A549 (cell line): ENCODE results near the gene HAAO. TPM values are rescaled to one million over a fixed set of nuclear protein-coding genes. Genes with fewer than 3 reads are reported as not detected.

Source experiments
- ATAC-seq, 2 experiments: fragments of 200-7000 bp in 1 of 2; fragments of >200 bp in 1 of 2; cut with Nextera tagmentation in 1 of 2; cut with Tn5 transposase in 1 of 2; 3 replicates each; pipeline versions ENCODE4 v1.8.0 to v1.9.1; 2018 to 2020; ENCODE audit warnings: mild to moderate bottlenecking in 1 of 2, moderate library complexity in 1 of 2
- CTCF ChIA-PET: fragments of 300-600 bp; sonication (Branson Sonifier 250); formaldehyde crosslinking; extraction: SDS; loops from one replicate; lab custom pipeline; 2021; ENCODE audit warnings: antibody characterized with exemption, inconsistent platforms; lab: Yijun Ruan, JAX
- POLR2A ChIA-PET: fragments of 350-600 bp; formaldehyde crosslinking; extraction: SDS; loops from one replicate; lab custom pipeline; 2021; ENCODE audit warnings: antibody characterized with exemption, inconsistent platforms; lab: Yijun Ruan, JAX
- DNase-seq, 2 experiments: peaks; one replicate each; pipeline versions ENCODE4 v3.0.0 to v3.0.0-alpha.2; 2011 to 2016; ENCODE audit warnings: low read depth in 1 of 2, low spot score in 1 of 2
- FAIRE-seq: peaks from 2 replicates; lab custom pipeline; 2011; peaks lifted over from hg19 to GRCh38; lab: Jason Lieb, UNC
- H3K27ac ChIP-seq, 2 experiments: fragments of >200 bp; sonication (Bioruptor Twin); formaldehyde crosslinking; 3 replicates each; pipeline ENCODE4 v1.5.1; 2016 to 2017
- H3K4me1 ChIP-seq: fragments of >200 bp; sonication (Bioruptor Twin); formaldehyde crosslinking; 3 replicates; pipeline ENCODE4 v1.6.1; 2016
- H3K4me2 ChIP-seq: fragments of >200 bp; sonication (Bioruptor Twin); formaldehyde crosslinking; 3 replicates; pipeline ENCODE4 v1.6.1; 2016
- H3K4me3 ChIP-seq: fragments of >200 bp; sonication (Bioruptor Twin); formaldehyde crosslinking; 3 replicates; pipeline ENCODE4 v1.5.1; 2016
- H3K9me3 ChIP-seq: fragments of >200 bp; sonication (Bioruptor Twin); formaldehyde crosslinking; 3 replicates; pipeline ENCODE4 v1.6.1; 2016
- CBX2 ChIP-seq: fragments of 200-600 bp; sonication (generic); IDR thresholded peaks from 2 replicates; pipeline ENCODE4 v1.6.1; 2016; ENCODE audit warnings: low read depth, mild to moderate bottlenecking, borderline replicate concordance
- CHD2 ChIP-seq: fragments of 150-350 bp; IDR thresholded peaks from 2 replicates; pipeline ENCODE4 v1.6.1; 2014; ENCODE audit warnings: low read length; ENCODE audit not compliant: partially characterized antibody
- CHD4 ChIP-seq: fragments of 200-600 bp; sonication (generic); IDR thresholded peaks from 2 replicates; pipeline ENCODE4 v1.6.1; 2016; ENCODE audit warnings: antibody characterized with exemption, mild to moderate bottlenecking, borderline replicate concordance
- GATA3 ChIP-seq: IDR thresholded peaks from 2 replicates; pipeline ENCODE4 v1.6.1; 2012; ENCODE audit warnings: borderline replicate concordance
- HDAC2 ChIP-seq: fragments of 200-600 bp; sonication (generic); IDR thresholded peaks from 2 replicates; pipeline ENCODE4 v1.6.1; 2016
- JUNB ChIP-seq: fragments of >200 bp; sonication (Bioruptor Twin); formaldehyde crosslinking; IDR thresholded peaks from 2 replicates; pipeline ENCODE4 v1.6.1; 2016
- KDM1A ChIP-seq: fragments of 200-600 bp; sonication (generic); IDR thresholded peaks from 2 replicates; pipeline ENCODE4 v1.6.1; 2016; ENCODE audit warnings: low read depth, mild to moderate bottlenecking
- MAFK ChIP-seq: fragments of 450-650 bp; IDR thresholded peaks from 2 replicates; pipeline ENCODE4 v1.6.1; 2014; ENCODE audit not compliant: partially characterized antibody
- MAZ ChIP-seq: fragments of 150-350 bp; IDR thresholded peaks from 2 replicates; pipeline ENCODE4 v1.6.1; 2014; ENCODE audit warnings: antibody characterized with exemption, low read depth, low read length, borderline replicate concordance
- POLR2A ChIP-seq: IDR thresholded peaks from 2 replicates; pipeline ENCODE4 v1.6.1; 2012; ENCODE audit warnings: mild to moderate bottlenecking, low read length
- POLR2AphosphoS2 ChIP-seq: conservative IDR thresholded peaks from 2 replicates; pipeline ENCODE4 v1.6.1; 2012; ENCODE audit warnings: low read length, improper control_type of control experiment, inconsistent platforms
- RAD21 ChIP-seq, 2 experiments: fragments of >200 bp in 1 of 2; sonication (Bioruptor Twin) in 1 of 2; formaldehyde crosslinking in 1 of 2; IDR thresholded peaks in 1 of 2; conservative IDR thresholded peaks in 1 of 2; 2 replicates in 1 of 2; 3 replicates in 1 of 2; pipeline ENCODE4 v1.6.1; 2012 to 2018; ENCODE audit warnings: inconsistent platforms in 1 of 2
- RCOR1 ChIP-seq: fragments of 150-350 bp; IDR thresholded peaks from 2 replicates; pipeline ENCODE4 v1.6.1; 2014; ENCODE audit warnings: antibody characterized with exemption, low read length, low read depth
- RNF2 ChIP-seq: fragments of 200-600 bp; sonication (generic); IDR thresholded peaks from 2 replicates; pipeline ENCODE4 v1.6.1; 2016; ENCODE audit warnings: low read depth, mild to moderate bottlenecking, antibody characterized with exemption, moderate library complexity, borderline replicate concordance
- SMC3 ChIP-seq: fragments of >200 bp; sonication (Bioruptor Twin); formaldehyde crosslinking; IDR thresholded peaks from 3 replicates; pipeline ENCODE4 v1.6.1; 2018; ENCODE audit warnings: inconsistent platforms
- SREBF2 ChIP-seq: fragments of 450-650 bp; IDR thresholded peaks from 2 replicates; pipeline ENCODE4 v1.6.1; 2014; ENCODE audit warnings: mild to moderate bottlenecking, moderate library complexity
- ZC3H11A ChIP-seq: fragments of 450-650 bp; IDR thresholded peaks from 2 replicates; pipeline ENCODE4 v1.6.1; 2014; ENCODE audit warnings: antibody characterized with exemption, mild to moderate bottlenecking
- ZSCAN20 ChIP-seq: fragments of 250-450 bp; sonication (Bioruptor Pico); IDR thresholded peaks from 2 replicates; pipeline ENCODE4 v1.8.0; 2022; ENCODE audit warnings: mild to moderate bottlenecking, moderate library complexity
- WGBS: methylation state at CpG from one replicate; pipeline ENCODE4 v1.1.6; 2017; ENCODE audit errors: missing lambda C conversion rate; 5-methylcytosine and 5-hydroxymethylcytosine counted together
- polyA plus RNA-seq, 4 experiments: library from polyadenylated mRNA; depleted of rRNA in 3 of 4; stranded (reverse); fragments of >200 nt; fragmentation: RNase III in 1 of 4; extraction: RNeasy Plus Mini Kit Qiagen cat#74134 plus additional on column Dnase treatment in 1 of 4; gene quantifications; 2 replicates in 3 of 4; 3 replicates in 1 of 4; pipeline ENCODE4 v1.2.3, GENCODE V29; 2011 to 2017
- TF ChIP-seq, protein P1 (sequence below): fragments of 200-600 bp; sonication (generic); IDR thresholded peaks from 2 replicates; pipeline ENCODE4 v1.6.1; 2016; ENCODE audit warnings: antibody characterized with exemption, mild to moderate bottlenecking, moderate library complexity
- TF ChIP-seq, protein P2 (sequence below): fragments of >200 bp; sonication (Bioruptor Twin); formaldehyde crosslinking; IDR thresholded peaks from 3 replicates; pipeline ENCODE4 v1.5.1; 2016
- TF ChIP-seq, protein P3 (sequence below): IDR thresholded peaks from 2 replicates; pipeline ENCODE4 v1.6.1; 2012
- TF ChIP-seq, protein P4 (sequence below): fragments of 250-450 bp; sonication (Bioruptor Pico); IDR thresholded peaks from 2 replicates; pipeline ENCODE4 v1.5.0; 2021; ENCODE audit warnings: mild to moderate bottlenecking, moderate library complexity, borderline replicate concordance
- TF ChIP-seq, protein P5 (sequence below): IDR thresholded peaks from 2 replicates; pipeline ENCODE4 v1.6.1; 2012
- TF ChIP-seq, protein P6 (sequence below): fragments of 250-450 bp; sonication (Bioruptor Pico); IDR thresholded peaks from 2 replicates; pipeline ENCODE4 v1.5.0; 2020; ENCODE audit warnings: low read depth, mild to moderate bottlenecking, moderate library complexity

The HAAO gene
- polyA plus RNA-seq, 2 of the 4 experiments (the other 2 are of a cell fraction) = not detected

DNA sequence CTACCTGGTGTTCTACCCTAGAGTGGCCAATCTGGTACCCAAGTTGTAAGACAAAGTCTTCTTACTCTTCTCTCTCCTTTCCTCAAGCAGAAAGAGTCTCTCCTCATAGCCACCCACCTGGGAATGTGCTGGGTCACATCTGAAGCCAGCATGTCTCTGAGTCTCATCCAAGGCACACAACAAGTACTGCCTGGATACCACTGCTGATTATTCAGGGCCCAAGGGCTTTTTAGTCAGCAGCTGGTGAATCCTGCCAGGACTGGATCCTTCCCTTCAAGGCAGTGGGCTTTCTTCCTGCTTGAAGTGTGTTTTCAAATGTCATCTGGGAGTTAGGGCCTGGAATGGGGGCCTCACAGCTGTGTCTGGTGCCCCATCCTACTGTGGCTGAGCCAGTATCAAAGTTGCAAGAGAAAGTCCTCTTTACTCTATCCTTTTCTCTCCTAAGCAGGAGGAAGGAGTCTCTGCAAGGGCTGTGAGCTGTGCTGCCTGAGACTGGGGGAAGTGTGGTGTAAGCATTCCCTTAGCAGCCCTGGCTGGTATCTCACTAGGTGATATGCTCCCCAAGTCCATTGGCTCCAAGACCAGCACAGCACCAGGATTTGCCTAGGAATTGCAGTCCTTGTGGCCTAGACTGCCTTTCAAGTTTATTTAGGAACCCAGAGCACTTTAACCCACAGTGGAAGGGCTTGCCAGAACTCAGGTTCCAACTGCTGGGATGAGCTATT is 55.6 kb downstream of the HAAO start:
- DNase-seq = no peak
- Histone ChIP-seq H3K4me2 (no peak overlapping the region), H3K9me3 (no peaks in the 10 kb centered on the region), H3K27ac (no peak overlapping the region), H3K4me3 (no peak overlapping the region), H3K4me1 (no peaks in the 10 kb centered on the region)
- ATAC-seq = no peak; a peak in 1 of 6 replicates
- ChIA-PET CTCF (interaction anchor here (0.8 kb wide), 1 partner anchor 12 kb away, joined by 3 read pairs; no protein-coding TSS in a partner anchor), POLR2A (no interaction called here)
- TF ChIP-seq POLR2AphosphoS2 = no peak
- TF ChIP-seq, protein P1, sequence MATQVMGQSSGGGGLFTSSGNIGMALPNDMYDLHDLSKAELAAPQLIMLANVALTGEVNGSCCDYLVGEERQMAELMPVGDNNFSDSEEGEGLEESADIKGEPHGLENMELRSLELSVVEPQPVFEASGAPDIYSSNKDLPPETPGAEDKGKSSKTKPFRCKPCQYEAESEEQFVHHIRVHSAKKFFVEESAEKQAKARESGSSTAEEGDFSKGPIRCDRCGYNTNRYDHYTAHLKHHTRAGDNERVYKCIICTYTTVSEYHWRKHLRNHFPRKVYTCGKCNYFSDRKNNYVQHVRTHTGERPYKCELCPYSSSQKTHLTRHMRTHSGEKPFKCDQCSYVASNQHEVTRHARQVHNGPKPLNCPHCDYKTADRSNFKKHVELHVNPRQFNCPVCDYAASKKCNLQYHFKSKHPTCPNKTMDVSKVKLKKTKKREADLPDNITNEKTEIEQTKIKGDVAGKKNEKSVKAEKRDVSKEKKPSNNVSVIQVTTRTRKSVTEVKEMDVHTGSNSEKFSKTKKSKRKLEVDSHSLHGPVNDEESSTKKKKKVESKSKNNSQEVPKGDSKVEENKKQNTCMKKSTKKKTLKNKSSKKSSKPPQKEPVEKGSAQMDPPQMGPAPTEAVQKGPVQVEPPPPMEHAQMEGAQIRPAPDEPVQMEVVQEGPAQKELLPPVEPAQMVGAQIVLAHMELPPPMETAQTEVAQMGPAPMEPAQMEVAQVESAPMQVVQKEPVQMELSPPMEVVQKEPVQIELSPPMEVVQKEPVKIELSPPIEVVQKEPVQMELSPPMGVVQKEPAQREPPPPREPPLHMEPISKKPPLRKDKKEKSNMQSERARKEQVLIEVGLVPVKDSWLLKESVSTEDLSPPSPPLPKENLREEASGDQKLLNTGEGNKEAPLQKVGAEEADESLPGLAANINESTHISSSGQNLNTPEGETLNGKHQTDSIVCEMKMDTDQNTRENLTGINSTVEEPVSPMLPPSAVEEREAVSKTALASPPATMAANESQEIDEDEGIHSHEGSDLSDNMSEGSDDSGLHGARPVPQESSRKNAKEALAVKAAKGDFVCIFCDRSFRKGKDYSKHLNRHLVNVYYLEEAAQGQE = no peak
- TF ChIP-seq, protein P2, sequence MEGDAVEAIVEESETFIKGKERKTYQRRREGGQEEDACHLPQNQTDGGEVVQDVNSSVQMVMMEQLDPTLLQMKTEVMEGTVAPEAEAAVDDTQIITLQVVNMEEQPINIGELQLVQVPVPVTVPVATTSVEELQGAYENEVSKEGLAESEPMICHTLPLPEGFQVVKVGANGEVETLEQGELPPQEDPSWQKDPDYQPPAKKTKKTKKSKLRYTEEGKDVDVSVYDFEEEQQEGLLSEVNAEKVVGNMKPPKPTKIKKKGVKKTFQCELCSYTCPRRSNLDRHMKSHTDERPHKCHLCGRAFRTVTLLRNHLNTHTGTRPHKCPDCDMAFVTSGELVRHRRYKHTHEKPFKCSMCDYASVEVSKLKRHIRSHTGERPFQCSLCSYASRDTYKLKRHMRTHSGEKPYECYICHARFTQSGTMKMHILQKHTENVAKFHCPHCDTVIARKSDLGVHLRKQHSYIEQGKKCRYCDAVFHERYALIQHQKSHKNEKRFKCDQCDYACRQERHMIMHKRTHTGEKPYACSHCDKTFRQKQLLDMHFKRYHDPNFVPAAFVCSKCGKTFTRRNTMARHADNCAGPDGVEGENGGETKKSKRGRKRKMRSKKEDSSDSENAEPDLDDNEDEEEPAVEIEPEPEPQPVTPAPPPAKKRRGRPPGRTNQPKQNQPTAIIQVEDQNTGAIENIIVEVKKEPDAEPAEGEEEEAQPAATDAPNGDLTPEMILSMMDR = no peak
- TF ChIP-seq RNF2 = no peak
- TF ChIP-seq ZC3H11A = no peak
- no peak for TF ChIP-seq SREBF2
- TF ChIP-seq KDM1A = no peak
- TF ChIP-seq JUNB = no peak
- no peak for TF ChIP-seq CBX2
- no peak for TF ChIP-seq CHD2
- TF ChIP-seq CHD4 = no peak
- TF ChIP-seq, protein P3, sequence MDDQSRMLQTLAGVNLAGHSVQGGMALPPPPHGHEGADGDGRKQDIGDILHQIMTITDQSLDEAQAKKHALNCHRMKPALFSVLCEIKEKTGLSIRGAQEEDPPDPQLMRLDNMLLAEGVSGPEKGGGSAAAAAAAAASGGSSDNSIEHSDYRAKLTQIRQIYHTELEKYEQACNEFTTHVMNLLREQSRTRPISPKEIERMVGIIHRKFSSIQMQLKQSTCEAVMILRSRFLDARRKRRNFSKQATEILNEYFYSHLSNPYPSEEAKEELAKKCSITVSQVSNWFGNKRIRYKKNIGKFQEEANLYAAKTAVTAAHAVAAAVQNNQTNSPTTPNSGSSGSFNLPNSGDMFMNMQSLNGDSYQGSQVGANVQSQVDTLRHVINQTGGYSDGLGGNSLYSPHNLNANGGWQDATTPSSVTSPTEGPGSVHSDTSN = no peak
- TF ChIP-seq, protein P4, sequence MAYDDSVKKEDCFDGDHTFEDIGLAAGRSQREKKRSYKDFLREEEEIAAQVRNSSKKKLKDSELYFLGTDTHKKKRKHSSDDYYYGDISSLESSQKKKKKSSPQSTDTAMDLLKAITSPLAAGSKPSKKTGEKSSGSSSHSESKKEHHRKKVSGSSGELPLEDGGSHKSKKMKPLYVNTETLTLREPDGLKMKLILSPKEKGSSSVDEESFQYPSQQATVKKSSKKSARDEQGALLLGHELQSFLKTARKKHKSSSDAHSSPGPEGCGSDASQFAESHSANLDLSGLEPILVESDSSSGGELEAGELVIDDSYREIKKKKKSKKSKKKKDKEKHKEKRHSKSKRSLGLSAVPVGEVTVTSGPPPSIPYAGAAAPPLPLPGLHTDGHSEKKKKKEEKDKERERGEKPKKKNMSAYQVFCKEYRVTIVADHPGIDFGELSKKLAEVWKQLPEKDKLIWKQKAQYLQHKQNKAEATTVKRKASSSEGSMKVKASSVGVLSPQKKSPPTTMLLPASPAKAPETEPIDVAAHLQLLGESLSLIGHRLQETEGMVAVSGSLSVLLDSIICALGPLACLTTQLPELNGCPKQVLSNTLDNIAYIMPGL = no peak
- TF ChIP-seq, protein P5, sequence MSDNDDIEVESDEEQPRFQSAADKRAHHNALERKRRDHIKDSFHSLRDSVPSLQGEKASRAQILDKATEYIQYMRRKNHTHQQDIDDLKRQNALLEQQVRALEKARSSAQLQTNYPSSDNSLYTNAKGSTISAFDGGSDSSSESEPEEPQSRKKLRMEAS = no peak
- TF ChIP-seq GATA3 = no peak
- TF ChIP-seq POLR2A = no peak
- TF ChIP-seq ZSCAN20 = no peak
- FAIRE-seq = no peak

DNA sequence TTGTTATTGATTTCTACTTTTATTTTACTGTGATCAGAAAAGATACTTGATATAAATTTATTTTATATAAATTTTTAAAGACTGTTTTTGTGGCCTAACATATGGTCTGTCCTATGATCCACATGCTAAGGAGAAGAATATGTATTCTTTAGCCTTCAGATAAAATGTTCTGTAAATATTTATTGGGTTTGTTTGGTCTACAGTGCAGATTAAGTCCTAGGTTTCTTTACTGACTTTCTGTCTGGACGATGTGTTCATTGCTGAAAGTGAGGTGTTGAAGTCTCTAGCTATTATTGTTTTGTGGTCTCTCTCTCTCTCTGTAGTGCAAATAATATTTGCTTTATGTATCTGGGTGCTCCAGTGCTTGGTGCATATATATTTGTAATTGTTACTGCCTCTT is 58.5 kb downstream of the HAAO start:
- FAIRE-seq (no peak), DNase-seq (no peak), ATAC-seq (no peak)
- H3K4me3 ChIP-seq = no peak overlapping the region
- H3K9me3 ChIP-seq = peaks cover 14% of the 10 kb centered on the region; the same call in 2 of the 3 replicates
- POLR2A ChIA-PET = no interaction called here
- no peak overlapping the region for H3K4me2 ChIP-seq
- WGBS = 85% methylated on average over 1 of the region's 1 CpG
- CTCF ChIA-PET = no interaction called here
- no peak overlapping the region for H3K27ac ChIP-seq
- H3K4me1 ChIP-seq = no peaks in the 10 kb centered on the region
- TF ChIP-seq HDAC2 (no peak), RCOR1 (no peak), SMC3 (no peak), KDM1A (no peak), MAZ (no peak), MAFK (no peak), RAD21 (conservative IDR thresholded peaks at IDR 0.05 in 1 of 2, IDR thresholded peaks at IDR 0.05 in 1 of 2) (no peak)
- TF ChIP-seq, protein P3 = no peak
- TF ChIP-seq, protein P6, sequence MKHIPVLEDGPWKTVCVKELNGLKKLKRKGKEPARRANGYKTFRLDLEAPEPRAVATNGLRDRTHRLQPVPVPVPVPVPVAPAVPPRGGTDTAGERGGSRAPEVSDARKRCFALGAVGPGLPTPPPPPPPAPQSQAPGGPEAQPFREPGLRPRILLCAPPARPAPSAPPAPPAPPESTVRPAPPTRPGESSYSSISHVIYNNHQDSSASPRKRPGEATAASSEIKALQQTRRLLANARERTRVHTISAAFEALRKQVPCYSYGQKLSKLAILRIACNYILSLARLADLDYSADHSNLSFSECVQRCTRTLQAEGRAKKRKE (CRISPR knock-in tag) = no peak
- TF ChIP-seq, protein P2 = no peak
